ENCODE results near the gene NRXN2.

The NRXN2 gene

DNA sequence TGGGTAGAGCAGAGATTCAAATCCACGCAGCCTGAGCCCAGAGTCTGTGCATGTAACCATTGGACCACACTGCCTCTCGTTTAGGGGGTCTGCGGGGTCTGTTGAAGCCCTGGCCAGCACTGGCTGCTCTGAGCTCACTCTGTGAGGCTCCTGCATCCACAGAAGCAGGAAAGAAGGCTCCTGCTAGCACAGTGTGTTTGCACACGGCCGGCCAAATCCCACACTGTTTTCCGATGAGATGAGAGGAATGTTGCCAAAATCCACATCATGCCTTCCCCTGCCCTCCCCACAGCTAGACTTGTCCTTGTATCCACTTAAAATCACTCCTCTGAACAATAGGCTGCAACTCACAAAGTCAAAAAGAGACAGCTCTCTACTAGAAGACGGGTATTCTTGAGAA is 142.6 kb downstream of the NRXN2 start:
- H4K20me1 ChIP-seq (ENCODE audit: insufficient read depth, low read length): no peaks in the 10 kb centered on the region
- H3K36me3 ChIP-seq (replicated peaks; ENCODE audit: insufficient read depth, low read length): no peaks in the 10 kb centered on the region
- no peak for DNase-seq
- no peak overlapping the region for H3K9ac ChIP-seq (ENCODE audit: low read length)
- TF ChIP-seq EZH2 (optimal IDR thresholded peaks at IDR 0.05; ENCODE audit: low read depth, low read length): no peak
- TF ChIP-seq, protein P1, sequence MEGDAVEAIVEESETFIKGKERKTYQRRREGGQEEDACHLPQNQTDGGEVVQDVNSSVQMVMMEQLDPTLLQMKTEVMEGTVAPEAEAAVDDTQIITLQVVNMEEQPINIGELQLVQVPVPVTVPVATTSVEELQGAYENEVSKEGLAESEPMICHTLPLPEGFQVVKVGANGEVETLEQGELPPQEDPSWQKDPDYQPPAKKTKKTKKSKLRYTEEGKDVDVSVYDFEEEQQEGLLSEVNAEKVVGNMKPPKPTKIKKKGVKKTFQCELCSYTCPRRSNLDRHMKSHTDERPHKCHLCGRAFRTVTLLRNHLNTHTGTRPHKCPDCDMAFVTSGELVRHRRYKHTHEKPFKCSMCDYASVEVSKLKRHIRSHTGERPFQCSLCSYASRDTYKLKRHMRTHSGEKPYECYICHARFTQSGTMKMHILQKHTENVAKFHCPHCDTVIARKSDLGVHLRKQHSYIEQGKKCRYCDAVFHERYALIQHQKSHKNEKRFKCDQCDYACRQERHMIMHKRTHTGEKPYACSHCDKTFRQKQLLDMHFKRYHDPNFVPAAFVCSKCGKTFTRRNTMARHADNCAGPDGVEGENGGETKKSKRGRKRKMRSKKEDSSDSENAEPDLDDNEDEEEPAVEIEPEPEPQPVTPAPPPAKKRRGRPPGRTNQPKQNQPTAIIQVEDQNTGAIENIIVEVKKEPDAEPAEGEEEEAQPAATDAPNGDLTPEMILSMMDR (IDR thresholded peaks at IDR 0.05; ENCODE audit: low read length): no peak
- no peak for TF ChIP-seq EZH2phosphoT487 (IDR thresholded peaks at IDR 0.05; ENCODE audit: low read length)
- H3F3A ChIP-seq (ENCODE audit: insufficient read depth, low read length): no peaks in the 10 kb centered on the region
- H3K4me2 ChIP-seq (ENCODE audit: low read depth, low read length): no peak overlapping the region
- H3K4me1 ChIP-seq (ENCODE audit: low read length): no peaks in the 10 kb centered on the region
- no peak overlapping the region for H2AFZ ChIP-seq (ENCODE audit: low read length)
- H3K79me2 ChIP-seq (ENCODE audit: low read length): no peaks in the 10 kb centered on the region
- no peaks in the 10 kb centered on the region for H3K9me3 ChIP-seq (replicated peaks; ENCODE audit: insufficient read depth, low read length)
- H3K4me3 ChIP-seq (ENCODE audit: low read length): no peak overlapping the region
- H3K27me3 ChIP-seq (replicated peaks; ENCODE audit: insufficient read depth, low read length): peaks cover 99% of the 10 kb centered on the region
- H3K9me2 ChIP-seq (replicated peaks; ENCODE audit: insufficient read depth, low read length): no peaks in the 10 kb centered on the region
- H3K27ac ChIP-seq (ENCODE audit: low read length): no peak overlapping the region

DNA sequence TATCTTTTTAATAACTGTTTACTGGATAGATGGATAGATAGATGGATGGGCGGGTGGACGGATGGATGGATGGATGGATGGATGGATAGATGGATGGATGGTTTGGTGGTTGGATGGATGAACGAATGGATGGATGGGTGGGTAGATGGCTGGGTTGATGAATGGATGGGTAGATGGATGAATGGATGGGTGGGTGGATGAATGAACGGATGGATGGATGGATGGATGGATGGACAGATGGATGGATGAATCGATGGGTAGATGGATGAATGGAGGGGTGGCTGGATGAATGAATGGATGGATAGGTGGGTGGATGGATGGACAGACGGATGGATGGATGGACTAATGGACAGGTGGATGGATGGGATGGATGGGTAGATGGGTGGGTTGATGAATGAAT is 145.8 kb downstream of the NRXN2 start:
- Histone ChIP-seq H3K27ac (ENCODE audit: low read length) (no peak overlapping the region), H3K36me3 (replicated peaks; ENCODE audit: insufficient read depth, low read length) (no peaks in the 10 kb centered on the region), H3K9me3 (replicated peaks; ENCODE audit: insufficient read depth, low read length) (no peaks in the 10 kb centered on the region), H3K79me2 (ENCODE audit: low read length) (no peaks in the 10 kb centered on the region), H3K27me3 (replicated peaks; ENCODE audit: insufficient read depth, low read length) (peaks cover 99% of the 10 kb centered on the region), H3K4me1 (ENCODE audit: low read length) (no peaks in the 10 kb centered on the region), H3K4me2 (ENCODE audit: low read depth, low read length) (no peak overlapping the region), H3K4me3 (ENCODE audit: low read length) (no peak overlapping the region), H3F3A (ENCODE audit: insufficient read depth, low read length) (no peaks in the 10 kb centered on the region), H3K9ac (ENCODE audit: low read length) (no peak overlapping the region), H3K9me2 (replicated peaks; ENCODE audit: insufficient read depth, low read length) (no peaks in the 10 kb centered on the region), H4K20me1 (ENCODE audit: insufficient read depth, low read length) (no peaks in the 10 kb centered on the region), H2AFZ (ENCODE audit: low read length) (no peak overlapping the region)
- TF ChIP-seq EZH2phosphoT487 (IDR thresholded peaks at IDR 0.05; ENCODE audit: low read length): no peak
- TF ChIP-seq EZH2 (optimal IDR thresholded peaks at IDR 0.05; ENCODE audit: low read depth, low read length): no peak
- TF ChIP-seq, protein P1 (IDR thresholded peaks at IDR 0.05; ENCODE audit: low read length): no peak
- DNase-seq: no peak

DNA sequence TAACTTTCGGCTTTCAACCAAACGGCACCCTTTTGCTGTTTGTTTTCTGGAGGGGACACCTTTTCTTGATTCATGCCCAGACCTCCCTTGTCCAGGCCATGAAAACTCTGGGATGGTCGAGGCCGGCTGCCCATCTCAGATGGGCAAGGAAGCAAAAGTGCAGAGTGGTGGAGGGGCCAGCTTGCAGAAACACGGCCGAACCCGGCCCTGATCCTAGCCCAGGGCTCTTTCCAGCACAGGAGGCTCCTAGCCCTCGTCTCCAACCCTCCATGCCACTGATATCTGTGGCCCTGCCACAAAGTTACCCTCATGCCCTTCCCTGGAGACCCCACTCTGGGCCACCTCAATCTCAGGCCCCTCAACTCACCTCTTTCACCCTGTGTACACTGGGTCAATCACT is 150.9 kb downstream of the NRXN2 start:
- no peak overlapping the region for H2AFZ ChIP-seq (ENCODE audit: low read length)
- H3K4me1 ChIP-seq (ENCODE audit: low read length): no peaks in the 10 kb centered on the region
- DNase-seq: no peak
- H3K4me2 ChIP-seq (ENCODE audit: low read depth, low read length): no peak overlapping the region
- H3K9ac ChIP-seq (ENCODE audit: low read length): no peak overlapping the region
- TF ChIP-seq, protein P1 (IDR thresholded peaks at IDR 0.05; ENCODE audit: low read length): no peak
- TF ChIP-seq EZH2phosphoT487 (IDR thresholded peaks at IDR 0.05; ENCODE audit: low read length): no peak
- no peak for TF ChIP-seq EZH2 (optimal IDR thresholded peaks at IDR 0.05; ENCODE audit: low read depth, low read length)
- H3K36me3 ChIP-seq (replicated peaks; ENCODE audit: insufficient read depth, low read length): no peaks in the 10 kb centered on the region
- no peaks in the 10 kb centered on the region for H3K9me2 ChIP-seq (replicated peaks; ENCODE audit: insufficient read depth, low read length)
- H3F3A ChIP-seq (ENCODE audit: insufficient read depth, low read length): no peaks in the 10 kb centered on the region
- H3K27me3 ChIP-seq (replicated peaks; ENCODE audit: insufficient read depth, low read length): peaks cover 96% of the 10 kb centered on the region
- H3K9me3 ChIP-seq (replicated peaks; ENCODE audit: insufficient read depth, low read length): no peaks in the 10 kb centered on the region
- H3K79me2 ChIP-seq (ENCODE audit: low read length): no peaks in the 10 kb centered on the region
- H4K20me1 ChIP-seq (ENCODE audit: insufficient read depth, low read length): no peaks in the 10 kb centered on the region
- no peak overlapping the region for H3K4me3 ChIP-seq (ENCODE audit: low read length)
- no peak overlapping the region for H3K27ac ChIP-seq (ENCODE audit: low read length)

Measured in MM.1S (cell line).